ENCODE data around the gene SLC16A6.
"Not testable (repeated sequence)": the region's sequence is repeated elsewhere in the genome, so short reads cannot be mapped to it uniquely, and the experiment has no call there.

The SLC16A6 gene

GRCh38 chr17:68290955-68291835 is at the start of gene SLC16A6, which contains the start of gene ARSG:
Gene SLC16A6, minus strand, starts transcription at chr17:68291127. Its CDS starts 12,807 bp downstream, at chr17:68278320.
Gene ARSG, plus strand, starts transcription at chr17:68291495. Its CDS starts 15,999 bp downstream, at chr17:68307494.
- peak; percentile 4 for DNase-seq

GRCh38 chr17:68334393-68334792 is 43.5 kb upstream of the SLC16A6 start:
- no peak for DNase-seq

GRCh38 chr17:68331932-68332331 is 41.0 kb upstream of the SLC16A6 start:
- not testable (repeated sequence) for DNase-seq

GRCh38 chr17:68329331-68329730 is 38.4 kb upstream of the SLC16A6 start:
- no peak for DNase-seq

GRCh38 chr17:68328676-68329075 is 37.7 kb upstream of the SLC16A6 start:
- DNase-seq = no peak

- no peak for DNase-seq
These were observed 37.1 kb upstream of the SLC16A6 start for GRCh38 chr17:68327823-68328557.

GRCh38 chr17:68326681-68327080 is 35.8 kb upstream of the SLC16A6 start:
- DNase-seq = no peak

- DNase-seq = no peak
These were observed 35.0 kb upstream of the SLC16A6 start for GRCh38 chr17:68325961-68326360.

- no peak for DNase-seq
These were observed 33.9 kb upstream of the SLC16A6 start for GRCh38 chr17:68324654-68325336.

- DNase-seq = no peak
These were observed 33.2 kb upstream of the SLC16A6 start for GRCh38 chr17:68324114-68324513.

- no peak for DNase-seq
These were observed 31.7 kb upstream of the SLC16A6 start for GRCh38 chr17:68322630-68323029.

GRCh38 chr17:68321556-68321954 is 30.6 kb upstream of the SLC16A6 start:
- DNase-seq = no peak

GRCh38 chr17:68320943-68321555 is 30.1 kb upstream of the SLC16A6 start:
- DNase-seq = no peak

GRCh38 chr17:68320311-68320865 is 29.5 kb upstream of the SLC16A6 start:
- no peak for DNase-seq

- no peak for DNase-seq
These were observed 28.7 kb upstream of the SLC16A6 start for GRCh38 chr17:68319410-68320162.

GRCh38 chr17:68318103-68318991 is 27.4 kb upstream of the SLC16A6 start:
- DNase-seq = no peak

GRCh38 chr17:68317458-68317857 is 26.5 kb upstream of the SLC16A6 start:
- DNase-seq = no peak

GRCh38 chr17:68315930-68316329 is 25.0 kb upstream of the SLC16A6 start:
- DNase-seq = no peak

- no peak for DNase-seq
These were observed 24.1 kb upstream of the SLC16A6 start for GRCh38 chr17:68314916-68315535.

- no peak for DNase-seq
These were observed 19.2 kb upstream of the SLC16A6 start for GRCh38 chr17:68310152-68310551.
